Stimulated activated CD8-positive, alpha-beta memory T cell treated with anti-CD3 and anti-CD28 coated beads, Interleukin-7, amount 100 ng/mL, for 1 hour (primary cell): ENCODE results near the gene METTL3.
A peak's percentile ranks its signal among the peaks of the same experiment; 100 is the strongest.

Source experiments
- DNase-seq, 2 donors: peaks; one replicate each; pipeline ENCODE4 v3.0.0-alpha.2; 2020; ENCODE audit warnings: low read depth in 2 of 2

Gene METTL3

DNA sequence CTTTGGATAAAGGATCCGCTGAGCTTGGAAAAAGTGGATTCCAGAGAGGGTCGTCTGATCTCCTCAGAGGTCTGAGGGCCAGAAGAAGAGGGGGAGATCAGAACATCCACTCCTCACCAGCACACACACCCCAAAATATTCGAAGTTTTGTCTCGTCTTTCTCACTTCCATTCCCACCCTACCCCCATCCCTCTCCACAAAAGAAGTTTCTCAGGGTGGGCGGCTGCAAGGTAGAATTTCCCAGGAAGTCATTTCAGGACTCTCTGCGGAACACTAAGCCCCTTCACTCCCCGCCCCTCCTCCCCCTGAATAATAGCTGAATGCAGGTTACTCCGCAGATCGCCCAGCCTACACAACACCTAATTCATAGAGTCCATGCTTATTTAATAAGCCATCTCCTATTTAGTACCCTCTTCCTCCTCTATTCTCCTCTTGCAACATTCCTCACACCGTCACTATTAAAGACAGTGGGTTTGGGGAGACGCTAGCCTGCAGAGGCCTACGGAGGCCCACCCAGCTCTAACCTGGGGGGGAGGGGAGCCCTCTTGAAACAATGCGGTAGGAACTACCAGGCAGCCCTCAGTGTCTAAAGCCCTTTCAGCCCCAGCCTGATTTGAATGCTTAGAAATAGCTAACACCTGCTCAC, 15.7 kb upstream of the METTL3 start:
- DNase-seq: no peak

DNA sequence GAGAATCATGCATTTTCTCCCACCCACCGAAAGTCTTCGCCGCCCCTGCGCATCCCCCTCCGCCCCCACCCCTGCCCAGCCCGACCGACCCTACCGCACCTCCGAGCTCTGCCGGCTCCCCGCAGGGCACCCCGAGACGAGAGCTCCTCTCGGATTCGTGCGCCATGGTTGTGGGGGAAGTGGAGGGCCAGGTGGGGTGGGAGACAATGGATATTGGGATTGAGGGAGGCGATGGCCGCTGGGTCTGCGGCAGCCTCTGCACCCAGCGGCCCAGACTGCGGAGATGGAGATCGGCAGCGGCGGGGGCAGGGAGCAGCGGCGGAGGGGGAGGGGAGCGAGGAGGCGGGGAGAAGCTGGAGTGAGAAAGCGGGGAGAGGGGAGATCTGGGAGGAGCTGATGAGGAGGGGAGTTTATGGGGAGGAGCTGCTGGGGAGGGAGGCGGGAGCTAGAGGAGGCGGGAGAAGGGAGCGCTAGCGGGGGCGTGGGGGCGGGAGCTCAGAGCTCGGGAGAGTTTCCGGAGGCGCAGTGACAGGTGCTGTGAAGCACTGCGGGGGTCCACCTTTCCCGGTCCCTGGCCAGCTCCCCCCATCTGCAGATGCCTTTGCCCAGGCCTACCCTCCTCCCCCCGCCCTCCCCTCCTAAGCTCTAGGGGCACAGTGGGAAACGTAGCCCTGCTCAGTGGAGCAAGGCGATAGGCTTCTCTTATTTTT, 15.0 kb upstream of the METTL3 start, which contains the start of gene SALL2:
Gene SALL2, minus strand, starts transcription at position 385 of the 710 bp plus-strand sequence. Its CDS starts 219 bp downstream, at position 166.
- DNase-seq: peak; percentile 23 to 43

DNA sequence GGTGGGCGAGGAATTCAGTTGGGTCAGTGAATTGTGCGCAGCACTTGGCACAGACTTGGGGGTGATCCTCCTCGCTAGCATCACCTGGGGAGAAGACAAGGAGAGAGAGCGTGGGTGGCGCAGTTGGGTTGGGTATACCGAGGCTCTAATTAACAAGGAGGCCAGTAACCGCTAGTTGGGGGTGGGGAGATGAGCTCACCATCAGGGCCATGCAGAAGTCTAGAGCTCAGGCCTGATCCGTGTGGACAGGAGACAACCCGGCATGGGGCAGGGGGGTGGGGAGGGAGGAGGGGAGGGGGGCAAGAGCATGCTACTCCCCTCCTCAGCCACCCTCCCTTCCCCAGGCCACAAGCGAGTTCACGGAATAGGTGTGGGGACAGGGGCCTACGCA, 14.4 kb upstream of the METTL3 start:
- no peak for DNase-seq

DNA sequence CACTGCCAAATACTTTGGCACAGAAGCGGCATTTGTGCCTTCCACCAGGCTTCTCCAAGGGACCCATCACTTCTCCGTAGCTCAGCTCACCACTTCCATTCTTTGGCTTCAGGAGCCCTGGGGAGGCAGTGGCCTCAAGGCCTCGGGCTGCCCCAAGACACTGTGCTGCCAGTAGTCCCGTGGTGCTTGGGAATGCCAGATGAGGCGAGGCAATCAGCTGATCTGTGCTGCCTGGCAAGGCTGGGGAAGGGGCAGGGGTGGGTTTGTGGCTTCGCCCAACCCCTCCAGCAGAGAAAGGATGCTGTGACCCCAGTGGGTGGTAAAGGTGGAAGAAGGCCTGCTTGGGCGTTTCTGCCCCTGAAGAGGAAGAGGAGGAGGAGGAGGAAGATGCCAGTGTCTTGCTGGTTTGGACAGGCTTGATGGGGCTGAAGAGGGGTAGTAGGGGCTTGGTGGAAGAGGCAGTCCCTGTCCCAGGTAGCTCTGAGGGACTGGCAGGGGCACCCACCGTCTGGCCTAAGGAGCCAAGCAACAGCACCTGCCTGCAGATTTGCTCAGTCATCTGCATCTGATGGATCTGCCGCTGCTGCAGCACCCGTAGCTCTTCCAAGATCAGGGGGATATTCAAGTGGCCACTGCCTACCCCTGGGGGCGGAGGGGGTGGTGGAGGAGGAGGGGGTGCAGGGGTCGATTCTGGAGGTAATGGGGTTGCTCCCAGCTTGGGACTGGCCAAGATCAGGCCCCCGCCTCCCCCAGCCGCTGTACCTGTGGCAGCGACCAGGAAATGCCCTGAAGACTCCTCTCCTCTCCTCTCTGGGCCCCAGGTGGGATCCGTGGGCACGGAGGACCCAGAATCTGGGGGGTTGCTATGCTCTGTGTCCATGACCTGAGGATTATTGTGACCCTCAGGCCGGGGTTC, 13.7 kb upstream of the METTL3 start:
- DNase-seq: no peak

DNA sequence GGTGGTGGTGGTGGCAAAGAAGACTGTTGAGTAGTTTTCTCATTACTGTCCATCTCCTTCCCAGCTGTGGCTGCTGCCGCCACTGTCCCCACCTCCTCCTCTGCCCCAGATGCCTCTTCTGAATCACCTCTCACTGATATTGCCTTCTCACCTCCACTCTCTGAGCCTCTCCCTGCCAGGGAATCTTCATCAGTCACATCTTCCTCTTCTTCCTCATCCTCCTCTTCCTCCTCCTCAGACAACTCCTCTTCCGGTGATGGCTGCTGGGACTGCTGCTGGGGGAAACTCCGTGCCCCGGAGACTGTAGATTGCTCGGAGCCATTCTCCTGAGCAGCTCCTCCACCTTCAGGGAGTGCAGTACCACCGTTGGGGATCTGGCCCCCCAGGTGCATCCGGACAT, 12.1 kb upstream of the METTL3 start:
- DNase-seq: no peak

DNA sequence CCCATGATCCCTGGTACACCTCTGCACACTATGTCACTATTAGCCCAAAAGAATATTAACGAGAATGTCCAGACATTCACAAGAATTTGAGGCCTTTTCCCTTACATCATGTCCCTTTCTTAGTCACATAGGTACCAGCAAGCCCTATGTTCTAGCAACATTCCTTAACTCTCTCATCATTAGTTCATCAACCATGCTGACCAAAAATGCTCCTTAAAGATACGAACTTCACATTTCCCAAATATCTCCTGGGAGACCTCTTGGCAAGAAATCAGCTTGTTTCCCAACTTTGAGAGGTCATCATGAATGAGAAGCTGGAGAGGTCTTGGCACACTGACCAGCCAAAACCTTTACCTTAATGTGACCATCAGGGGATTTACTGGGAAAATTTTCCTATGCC, 10.4 kb upstream of the METTL3 start:
- no peak for DNase-seq

DNA sequence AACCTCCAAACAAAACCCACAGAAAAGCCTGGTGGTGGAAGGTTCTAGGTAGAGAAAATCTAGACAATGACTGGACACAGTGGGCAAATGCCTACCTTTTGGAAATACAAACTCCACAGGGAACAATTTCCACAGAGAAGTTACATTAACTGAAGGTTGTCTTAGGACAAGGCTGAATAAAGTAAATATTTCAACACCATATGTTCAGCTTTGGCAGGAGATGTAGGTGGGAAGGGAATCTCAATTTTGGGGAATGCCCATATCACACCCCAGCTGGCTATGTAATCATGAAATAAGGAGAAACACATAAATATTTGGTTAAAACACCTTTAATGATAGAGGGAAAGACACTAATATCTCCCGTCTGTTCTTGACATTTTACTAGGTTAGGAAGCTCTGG, 9.6 kb upstream of the METTL3 start:
- no peak for DNase-seq

DNA sequence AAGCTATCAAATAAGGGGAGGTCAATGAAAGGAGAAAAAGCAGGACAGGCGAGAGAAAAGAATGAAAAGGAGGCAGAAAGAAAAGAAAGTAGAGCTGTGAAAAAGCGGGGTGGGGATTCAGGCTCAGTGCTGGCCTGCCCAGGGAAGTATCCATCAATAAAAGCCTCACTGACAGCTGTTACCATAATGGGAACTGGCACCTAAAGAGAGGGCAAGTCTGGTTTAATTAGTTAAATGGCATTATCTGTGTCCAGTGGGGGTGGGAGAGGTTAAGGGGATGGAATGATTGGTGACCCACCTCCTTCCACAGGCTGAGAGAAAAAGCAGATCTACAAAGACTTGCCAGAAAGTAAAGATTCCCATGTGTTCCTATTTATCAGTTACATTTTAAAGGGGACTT, 7.6 kb upstream of the METTL3 start:
- DNase-seq: no peak

DNA sequence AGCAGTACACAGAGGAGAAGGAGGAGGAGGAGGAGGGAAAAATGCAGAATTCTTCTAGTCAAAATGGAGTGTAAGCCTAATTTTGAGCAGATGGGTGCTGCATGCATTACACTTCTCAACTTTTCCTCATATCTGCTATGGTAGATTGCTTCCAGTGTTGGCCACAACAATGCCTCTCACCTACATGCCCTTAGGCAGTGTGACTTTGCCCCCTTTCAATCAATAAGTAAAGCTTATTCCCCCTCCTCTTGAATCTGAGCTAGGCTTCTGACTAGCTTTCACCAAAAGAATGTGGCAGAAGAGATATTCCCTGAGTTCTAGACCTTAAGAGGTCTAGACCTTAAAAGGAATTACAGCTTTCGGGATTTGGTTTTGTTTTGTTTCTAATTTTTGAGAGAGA, 3.2 kb upstream of the METTL3 start:
- DNase-seq: no peak

DNA sequence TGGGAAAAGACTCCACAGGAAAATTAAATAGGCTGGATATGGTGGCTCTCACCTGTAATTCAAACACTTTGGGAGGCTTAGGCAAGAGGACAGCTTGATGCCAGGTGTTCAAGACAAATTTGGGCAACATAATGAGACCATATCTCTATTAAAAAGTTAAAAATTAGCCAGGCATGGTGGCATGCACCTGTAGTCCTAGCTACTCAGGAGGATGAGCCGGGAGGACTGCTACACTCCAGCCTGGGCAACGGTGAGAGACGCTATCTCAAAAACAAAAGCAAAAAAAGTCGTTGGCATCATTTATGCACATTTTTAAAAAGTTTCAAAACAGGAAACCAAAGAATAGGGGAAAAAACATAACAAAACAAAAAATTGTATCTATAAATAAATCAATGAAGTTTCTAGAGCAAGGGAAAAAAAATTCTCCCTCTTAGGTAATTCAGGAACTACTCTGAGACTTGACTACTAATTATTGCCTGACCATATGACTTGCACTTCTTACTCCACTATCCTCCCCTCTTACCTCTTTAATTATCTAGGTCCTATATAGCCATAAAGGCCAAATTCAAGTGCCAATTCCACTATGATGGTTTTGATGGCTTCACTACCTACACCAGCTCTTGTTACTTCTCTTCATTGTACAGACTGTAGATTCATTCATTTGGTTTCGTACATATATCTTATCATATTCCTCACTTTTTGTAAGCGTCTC, 1.6 kb downstream of the METTL3 start:
- DNase-seq: no peak

DNA sequence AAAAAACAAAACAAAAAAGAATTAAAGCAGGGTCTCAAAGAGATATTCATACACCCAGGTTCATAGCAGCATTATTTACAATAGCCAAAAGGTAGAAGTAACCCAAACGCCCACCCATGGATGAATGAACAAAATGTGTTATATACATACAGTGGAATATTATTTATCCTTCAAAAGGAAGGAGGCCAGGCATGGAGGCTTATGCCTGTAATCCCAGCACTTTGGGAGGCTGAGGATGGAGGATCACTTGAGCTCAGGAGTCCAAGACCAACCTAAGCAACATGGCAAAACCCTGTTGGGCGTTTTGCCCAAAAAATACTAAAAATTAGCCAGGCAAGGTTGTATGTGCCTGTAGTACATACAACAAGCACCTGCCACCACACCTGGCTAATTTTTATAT, 4.6 kb downstream of the METTL3 start:
- no peak for DNase-seq

DNA sequence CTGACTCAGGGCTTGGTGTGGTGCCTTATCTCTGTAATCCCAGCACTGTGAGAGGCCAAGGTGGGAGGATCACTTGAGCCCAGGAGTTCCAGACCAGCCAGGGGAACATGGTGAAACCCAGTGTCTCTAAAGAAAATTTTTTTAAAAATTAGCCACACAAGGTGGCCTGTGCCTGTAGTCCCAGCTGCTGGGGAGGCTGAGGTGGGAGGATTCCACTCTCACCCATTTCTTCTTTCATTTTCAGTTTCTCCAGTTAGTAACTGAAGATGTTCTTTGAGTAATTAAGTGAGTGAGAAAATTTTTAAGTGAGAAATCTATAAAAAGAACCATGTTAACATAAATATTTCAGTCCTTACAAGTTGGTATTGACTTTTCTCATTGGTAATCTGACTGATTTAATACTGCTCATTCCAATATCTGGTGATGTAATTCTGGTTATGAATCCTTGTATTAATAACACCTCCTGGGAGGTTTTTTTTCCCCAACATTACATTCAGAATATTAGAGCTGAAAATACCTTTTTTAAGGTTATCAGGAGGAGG, 6.1 kb downstream of the METTL3 start:
- no peak for DNase-seq

DNA sequence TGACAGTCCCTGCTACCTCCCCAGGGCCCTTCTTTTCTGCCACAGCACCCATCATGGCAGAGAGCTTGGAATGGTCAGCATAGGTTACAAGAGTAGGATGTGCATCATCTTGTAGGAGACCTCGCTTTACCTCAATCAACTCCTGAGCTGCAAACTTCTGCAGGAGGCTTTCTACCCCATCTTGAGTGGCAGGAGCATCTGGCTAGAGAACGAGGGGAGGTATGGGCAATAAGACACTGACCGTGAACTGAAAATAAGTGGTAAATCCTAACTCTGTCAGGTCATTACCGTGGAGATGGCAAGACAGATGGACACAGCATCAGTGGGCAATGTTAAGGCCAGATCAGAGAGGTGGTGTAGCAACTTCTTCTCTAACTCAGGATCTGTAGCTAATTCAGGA, 7.8 kb downstream of the METTL3 start:
- no peak for DNase-seq

DNA sequence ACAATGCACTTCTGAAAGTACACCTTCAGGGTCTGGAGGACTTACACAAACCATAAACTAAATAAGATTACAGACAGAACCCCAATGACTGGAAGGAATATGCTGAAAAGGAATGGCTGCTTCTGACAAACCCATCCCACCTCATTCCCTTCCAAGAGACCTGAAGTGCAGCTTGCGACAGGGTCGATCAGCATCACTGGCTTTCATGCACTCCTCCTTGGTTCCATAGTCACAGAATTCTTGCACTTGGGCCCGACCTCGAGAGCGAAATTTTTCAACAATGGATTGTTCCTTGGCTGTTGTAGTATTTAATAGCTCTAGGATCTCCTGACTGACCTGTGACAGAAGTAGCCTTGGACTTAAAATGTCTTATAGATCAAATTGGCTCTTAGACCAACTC, 9.6 kb downstream of the METTL3 start:
- no peak for DNase-seq

DNA sequence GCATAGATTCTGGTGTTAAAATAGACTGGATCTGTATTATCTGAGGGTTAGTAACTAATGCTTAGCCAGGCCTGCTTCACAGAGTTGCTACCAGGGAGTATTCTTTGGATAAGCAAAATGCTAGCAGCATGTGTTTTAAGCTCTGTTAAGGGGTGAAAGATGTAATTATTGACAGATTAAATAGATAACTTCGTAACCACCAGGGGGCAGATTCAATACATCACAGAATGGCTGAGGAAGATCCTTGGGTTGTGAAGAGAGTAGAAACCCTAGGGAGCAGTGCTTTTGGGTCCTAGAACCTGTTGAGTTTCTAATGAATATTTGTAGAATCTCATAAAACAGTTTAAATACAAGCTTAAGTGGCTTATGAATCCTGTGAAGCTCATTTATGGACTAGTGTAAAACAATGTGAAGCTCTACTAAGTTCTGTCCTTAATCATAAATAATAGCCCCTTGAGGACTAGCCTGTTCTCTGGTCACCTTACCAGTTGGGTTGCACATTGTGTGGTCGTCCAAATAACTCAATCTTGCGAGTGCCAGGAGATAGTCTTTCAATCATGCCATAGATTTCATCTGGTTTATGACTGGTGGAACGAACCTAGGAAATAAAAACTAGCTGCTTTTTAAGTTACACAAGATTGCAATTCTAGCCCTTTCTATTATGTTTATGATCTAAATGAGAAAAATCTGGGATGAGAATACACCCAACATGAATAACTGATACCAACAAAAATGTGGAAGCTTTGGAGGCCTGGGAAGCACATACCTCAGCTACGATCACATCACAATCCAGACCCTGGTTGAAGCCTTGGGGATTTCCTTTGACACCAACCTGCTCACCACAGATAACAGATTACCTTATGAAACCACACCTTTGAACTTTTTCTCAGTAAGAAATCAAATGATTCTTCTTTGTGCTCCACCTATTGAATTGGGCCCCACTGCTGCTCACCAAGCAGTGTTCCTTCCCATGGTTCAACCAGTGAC, 12.3 kb downstream of the METTL3 start:
- DNase-seq: no peak

DNA sequence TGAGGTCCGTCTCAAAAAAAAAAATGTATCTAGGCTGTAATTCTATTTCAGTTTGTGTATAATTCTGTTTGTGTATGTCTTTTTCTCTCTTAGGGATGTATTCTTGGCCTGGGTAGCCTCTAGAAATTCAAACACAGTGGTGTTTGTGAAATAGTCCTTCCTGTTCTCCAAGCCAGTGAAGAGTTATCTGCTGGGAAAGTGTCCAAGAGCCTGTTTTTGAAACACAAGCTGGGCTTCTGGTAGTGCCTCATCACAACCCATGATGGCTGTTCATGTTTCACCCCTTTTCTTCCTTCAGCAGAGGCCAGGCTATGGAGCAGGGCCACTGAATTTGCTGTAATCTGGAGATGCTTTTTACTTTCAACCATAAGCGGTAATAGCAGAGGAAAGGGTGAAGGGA, 14.7 kb downstream of the METTL3 start:
- no peak for DNase-seq

DNA sequence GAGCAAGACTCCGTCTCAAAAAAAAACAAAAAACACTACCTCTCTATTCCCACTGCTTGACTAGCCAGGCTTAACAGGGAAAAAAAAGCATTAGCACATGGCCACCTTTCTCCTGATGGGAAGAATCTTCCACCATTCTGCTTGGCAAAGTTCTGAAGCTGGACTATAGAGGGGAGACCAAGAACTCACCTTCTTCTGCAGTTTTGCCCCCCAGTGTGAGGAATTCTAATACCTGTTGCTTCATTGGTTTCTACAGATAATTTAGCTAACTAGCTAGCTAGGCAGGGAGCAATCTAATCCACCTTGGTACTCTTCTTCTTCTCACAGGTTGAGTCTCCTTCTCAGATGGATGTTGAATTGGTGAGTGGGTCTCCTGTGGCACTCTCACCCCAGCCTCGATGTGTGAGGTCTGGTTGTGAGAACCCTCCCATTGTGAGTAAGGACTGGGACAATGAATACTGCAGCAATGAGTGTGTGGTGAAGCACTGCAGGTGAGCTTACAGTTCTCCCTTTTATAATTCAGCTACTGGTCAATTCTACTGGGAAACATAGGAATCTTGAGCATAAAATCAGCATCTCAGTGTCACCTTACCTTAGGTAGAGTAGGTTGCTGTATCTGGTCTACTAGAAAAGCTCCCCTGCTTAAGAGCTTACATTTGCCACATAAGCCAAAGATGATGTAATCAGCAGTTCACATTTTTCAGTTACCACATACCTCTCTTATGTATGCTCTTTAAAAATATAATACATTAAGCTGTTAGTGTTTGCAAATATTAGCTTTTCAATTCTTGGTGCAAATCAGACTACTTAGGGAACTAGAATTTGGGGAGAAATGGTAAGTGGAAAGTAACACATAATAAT, 16.0 kb downstream of the METTL3 start:
- DNase-seq: no peak

DNA sequence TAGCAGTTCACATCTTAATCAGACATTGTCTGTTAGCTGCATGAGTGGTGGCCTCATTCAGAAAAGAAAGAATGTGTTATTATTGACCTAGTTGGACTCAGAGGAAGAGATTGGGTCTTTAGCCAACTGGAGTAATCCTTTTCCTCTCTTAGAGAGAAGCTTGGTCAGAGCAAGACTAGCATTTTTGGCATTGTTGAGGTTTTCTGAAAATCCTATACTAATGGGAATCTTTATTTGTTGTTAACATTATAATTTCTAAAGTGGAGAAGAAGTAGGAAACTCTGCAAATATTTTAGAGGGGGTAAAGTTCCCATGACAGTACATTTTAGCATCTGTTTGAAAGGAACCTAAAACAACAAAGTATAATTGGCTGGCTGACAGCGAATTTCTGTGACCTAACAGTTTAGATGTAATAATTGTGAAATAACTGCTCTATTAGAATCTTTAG, 24.5 kb downstream of the METTL3 start:
- DNase-seq: no peak

DNA sequence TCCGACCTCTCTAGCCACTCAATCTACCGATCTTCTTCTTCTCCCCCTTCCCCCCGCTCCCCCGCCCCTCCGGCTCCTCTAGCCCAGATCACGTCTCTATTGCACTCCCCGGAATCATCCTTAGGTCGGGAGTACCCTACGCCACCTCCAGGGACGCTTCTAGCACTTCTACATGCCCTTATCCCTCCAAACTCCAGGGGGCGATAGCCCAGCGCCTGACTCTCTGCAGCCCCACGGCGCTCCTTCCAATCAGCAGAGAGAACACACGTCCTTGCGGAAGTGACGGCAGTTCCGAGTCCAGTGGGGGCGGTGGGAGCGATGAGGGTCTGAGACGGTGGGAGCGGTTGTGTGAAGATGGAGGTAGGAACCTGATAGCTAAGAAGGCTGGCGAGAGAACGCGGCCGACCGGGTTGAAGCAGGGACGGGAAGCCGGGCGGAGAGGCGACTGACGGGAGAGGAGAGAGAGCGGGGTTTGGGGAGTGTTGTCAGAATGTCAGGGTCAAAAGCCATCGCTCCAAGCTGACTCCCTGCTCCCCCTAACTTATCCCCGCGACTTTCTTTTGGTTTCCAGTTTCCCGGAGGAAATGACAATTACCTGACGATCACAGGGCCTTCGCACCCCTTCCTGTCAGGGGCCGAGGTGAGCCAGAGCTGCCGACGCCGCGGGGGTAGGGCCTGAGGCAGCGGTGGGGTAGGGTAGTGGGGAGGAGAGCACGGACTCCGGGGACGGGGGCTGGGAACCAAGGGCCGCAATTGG, 34.0 kb downstream of the METTL3 start, which contains the start of the genes RAB2B and TOX4:
Gene RAB2B, minus strand, starts transcription at position 35 of the 757 bp plus-strand sequence. CDS start 87 bp downstream, outside the sequence.
Gene TOX4, plus strand, starts transcription at position 271 of the 757 bp plus-strand sequence. Its CDS starts 84 bp downstream, at position 355.
- peak; percentile 85 to 86 for DNase-seq
